Fibroblast of upper back skin (primary cell): ENCODE data around the gene SLC27A3.
"Not testable (repeated sequence)": the region's sequence is repeated elsewhere in the genome, so short reads cannot be mapped to it uniquely, and the experiment has no call there.

Source experiments
- DNase-seq: peaks from one replicate; pipeline ENCODE4 v3.0.0-alpha.2; 2013

The SLC27A3 gene

DNA sequence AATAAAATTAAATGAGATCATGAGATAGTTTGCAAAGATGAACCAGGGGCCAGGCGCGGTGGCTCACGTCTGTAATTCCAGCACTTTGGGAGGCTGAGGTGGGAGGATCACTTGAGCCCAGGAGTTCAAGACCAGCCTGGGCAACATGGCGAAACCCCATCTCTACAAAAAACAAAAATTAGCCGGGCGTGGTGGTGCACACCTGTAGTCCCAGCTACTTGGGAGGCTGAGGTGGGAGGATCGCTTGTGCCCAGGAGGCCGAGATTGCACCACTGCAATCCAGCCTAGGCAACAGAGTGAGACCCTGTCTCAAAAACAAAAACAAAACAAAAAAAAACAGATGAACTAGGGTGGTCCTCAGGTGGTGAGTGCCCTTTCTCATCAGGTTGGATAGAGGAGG lies 7.4 kb downstream of the SLC27A3 start:
- DNase-seq = not testable (repeated sequence)

DNA sequence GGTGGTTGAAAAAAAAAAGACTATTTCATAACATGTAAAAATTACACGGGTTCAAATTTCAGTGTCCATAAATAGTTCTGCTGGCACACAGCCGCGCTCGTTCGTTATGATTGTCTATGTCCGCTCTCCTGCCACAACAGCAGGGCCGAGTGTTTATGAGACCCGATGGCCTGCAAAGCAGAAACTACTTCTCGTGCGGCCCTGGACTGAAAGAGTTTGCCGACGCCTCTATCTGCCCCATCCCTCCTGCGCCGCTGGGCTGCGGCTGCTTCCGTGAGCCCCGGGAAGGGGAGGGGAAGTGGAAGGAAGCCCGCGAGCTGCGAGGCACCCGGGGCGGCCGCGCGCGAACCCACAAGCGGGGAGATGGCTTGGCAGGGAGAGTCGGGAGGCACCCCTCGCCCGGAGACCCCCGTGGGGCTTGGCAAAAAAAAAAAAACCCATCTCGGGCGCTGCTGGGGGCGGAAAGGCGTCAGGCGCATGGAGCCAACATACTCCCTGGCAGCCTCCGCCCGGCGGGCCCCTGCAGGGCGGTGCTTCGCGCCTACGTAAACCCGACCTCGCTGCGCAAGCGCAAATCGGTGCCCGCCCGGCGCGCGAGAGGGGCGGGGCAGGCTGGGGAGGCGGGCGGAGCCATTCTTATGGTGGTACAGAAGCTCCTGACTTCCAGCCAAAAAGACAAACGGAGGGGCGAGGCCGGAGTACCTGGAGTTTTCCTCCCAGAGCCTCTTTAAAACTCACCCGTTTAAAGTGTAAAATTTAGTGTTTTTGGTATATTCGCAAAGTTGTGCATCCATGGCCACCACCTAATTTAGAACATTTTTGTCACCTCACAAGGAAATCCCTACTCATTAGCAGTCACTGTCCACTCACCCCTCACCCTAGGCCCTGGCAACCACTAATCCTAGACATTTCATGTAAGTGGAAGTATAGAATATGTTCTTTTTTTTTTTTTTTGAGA lies 8.3 kb downstream of the SLC27A3 start:
- DNase-seq = peak; percentile 88

DNA sequence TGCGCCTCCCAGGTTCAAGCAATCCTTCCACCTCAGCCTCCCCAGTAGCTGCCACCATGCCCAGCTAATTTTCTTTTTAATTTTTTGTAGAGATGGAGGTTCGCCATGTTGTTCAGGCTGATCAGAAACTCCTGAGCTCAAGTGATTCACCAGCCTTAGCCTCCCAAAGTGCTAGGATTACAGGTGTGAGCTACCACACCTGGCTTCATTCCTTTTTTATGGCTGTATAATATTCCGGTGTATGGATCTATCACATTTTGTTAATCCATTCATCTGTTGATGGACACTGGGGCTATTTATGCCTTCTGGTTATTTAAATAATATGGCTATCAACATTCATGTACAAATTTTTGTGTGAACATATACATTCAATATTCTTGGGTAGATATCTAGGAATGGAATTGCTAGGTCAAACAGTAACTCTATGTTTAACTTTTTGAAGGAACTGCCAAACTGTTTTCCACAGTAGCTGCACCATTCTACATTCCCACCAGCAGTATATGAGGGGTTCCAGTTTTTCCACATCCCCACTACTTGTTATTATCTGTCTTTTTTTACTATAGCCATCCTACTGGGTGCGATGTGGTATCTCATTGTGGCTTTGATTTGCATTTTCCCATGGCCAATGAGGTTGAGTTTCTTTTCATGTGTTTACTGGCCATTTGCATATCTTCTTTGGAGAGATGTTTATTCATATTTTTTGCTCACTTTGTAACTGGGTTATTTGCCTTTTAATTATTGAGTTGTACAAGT lies 11.0 kb downstream of the SLC27A3 start:
- DNase-seq = no peak

DNA sequence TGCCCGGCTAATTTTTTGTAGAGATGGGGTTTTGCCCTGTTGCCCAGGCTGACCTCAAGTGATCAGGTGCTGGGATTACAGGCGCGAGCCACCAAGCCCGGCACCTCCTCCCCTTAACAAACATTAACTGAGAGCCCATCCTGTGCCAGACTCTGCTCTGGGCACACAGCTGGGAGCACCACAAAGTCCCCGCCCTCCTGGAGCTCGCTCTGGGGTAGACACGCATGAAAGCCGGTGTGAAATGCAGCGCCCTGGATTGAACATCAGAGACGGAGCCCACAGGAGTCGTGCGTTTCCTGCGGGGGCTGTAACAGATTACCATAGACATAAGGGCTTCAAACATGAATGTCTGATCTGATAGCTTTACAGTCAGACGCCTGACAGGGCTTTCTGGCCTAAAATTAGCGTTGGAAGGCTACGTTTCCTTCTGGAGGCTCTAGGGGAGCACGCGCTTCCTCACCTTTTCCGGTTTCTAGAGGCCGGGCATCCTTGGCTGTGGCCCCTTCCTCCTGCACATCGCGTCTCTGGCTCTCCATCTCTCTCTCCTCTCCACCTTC lies 14.3 kb downstream of the SLC27A3 start:
- DNase-seq = no peak

DNA sequence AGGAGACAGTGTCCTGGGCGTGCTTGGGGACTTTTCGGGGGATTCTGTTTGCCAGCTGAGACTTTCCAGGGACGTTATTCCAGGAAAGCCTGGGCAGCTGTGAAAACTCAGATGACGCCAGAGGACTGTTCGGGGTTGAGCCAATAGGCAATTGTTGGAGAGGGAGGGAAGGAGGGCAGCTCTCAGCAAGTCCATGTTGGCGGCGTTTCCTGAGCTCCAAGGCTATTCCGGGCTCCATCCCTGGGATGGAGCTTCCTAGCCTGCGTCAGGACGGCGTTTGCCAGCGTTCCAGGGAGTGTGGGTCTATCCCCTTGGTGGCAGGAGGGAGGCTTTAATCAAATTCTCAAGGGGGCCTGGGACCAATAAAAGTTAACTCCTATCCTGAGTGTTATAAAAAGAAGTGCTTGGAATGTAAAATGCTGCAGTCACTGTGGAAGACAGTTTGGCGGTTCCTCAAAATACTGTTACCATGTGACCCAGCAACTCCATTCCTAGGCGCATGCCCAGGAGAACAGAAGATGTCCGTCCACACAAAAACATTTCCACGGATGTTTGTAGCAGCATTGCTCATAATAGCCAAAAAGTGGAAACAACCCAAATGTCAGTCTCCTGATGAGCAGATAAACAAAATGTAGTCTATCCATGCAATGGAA lies 15.2 kb downstream of the SLC27A3 start:
- DNase-seq = peak; percentile 65

DNA sequence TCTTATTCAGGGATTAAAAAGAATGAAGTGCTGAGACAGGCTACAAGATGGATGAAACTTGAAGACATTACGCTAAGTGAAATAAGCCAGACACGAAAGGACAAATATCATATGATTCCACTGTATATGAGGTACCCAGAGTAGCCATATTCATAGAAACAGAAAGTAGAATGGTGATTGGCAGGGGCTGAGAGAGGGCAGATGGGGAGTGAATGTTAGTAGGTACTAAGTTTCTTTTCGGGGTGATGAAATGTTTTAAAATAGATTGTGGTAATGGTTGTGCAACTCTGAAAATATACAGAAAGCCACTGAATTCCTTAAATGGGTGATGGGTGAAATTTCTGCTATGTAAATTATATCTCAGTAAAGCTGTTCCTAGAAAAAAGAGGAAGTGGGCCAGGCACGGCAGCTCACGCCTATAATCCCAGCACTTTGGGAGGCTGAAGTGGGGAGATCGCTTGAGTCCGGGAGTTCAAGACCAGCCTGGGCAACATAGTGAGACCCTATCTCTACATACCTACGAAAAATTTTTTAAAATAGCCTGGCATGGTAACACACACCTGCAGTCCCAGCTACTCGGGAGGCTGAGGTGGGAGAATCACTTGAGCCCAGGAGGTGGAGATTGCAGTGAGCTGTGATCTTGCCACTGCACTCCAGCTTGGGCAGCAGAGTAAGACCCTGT lies 15.9 kb downstream of the SLC27A3 start:
- DNase-seq = peak; percentile 94

DNA sequence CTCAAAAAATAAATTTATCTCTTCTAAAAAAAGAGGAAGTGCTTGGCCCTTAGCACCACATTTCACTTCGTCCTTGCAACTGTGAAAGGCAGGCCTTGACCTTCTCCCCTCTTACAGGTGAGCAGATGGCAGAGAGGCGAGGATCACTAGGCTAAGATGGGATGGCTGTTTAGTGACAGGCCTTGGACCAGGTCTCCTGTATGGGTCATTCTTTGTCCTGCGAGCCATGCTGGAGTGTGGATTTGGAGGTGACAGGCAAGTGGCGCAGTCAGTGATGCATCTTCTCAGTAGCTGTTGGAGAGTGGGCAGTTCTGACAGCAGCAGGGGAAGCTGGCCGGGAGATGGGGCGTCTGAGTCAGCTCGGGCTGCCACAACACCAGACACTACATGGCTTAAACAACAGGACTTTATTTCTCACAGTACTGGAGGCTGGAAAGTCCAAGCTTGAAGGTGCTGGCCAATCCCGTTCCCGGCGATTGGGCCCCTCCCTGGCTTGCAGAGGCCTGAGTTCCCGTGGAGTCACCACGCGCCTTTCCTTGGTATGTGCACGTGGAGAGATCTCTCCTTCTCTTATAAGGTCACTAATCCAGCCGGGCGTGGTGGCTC lies 16.5 kb downstream of the SLC27A3 start:
- DNase-seq = peak; percentile 29

DNA sequence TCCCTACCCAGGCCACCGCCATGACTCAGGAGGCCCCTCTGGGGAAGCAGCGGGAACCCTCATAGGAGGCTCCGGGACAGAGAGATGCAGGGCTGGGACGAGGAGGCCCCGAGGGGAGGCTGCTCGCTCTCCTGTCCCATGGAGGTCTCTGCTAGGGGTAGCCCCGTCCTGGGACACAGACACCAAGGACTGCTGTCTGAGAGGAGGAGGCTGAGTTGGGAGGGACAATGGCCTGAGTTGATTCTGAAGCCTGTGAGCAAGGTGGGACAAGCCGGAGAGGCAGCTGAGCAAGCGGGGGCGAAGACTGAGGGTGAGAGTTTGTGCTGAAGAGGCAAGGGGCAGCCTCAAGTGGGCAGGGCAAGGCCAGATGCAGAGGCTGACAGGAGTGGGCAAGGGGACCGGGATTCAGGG lies 17.4 kb downstream of the SLC27A3 start:
- no peak for DNase-seq

DNA sequence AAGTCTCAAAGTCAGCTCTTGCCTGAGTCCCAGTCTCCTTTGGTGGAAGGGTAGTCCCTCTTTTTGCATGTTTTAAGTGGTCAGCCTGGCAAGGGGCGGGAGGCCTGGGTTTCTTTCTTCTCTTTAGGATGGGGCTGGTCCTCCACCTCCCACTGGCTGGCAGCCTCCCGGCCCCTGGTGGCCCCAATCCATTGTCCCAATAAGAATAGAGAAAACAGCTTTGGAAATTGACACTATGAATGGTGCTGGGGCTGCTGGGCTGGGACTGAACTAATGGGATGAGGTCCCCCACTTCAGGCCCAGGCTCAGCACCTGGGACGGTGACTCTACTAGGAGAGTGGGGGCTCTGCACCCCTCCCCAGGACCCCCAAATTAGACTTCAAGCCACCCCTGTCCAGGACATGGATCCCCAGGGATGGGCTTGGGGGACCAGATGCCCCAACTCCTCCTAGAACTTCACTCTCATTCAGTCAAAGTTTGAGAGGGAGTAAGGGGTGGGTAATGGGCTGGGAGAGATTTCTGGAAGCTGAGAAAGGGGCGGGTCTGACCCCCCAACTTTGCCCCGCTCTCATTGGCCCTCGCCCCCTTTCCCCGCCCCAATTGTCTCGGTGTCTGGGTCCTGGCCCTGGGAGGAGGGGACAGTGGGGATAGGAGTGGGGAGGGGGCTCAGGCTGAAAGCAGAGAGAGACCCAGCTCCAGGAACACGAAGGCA lies 18.2 kb downstream of the SLC27A3 start:
- DNase-seq = no peak

DNA sequence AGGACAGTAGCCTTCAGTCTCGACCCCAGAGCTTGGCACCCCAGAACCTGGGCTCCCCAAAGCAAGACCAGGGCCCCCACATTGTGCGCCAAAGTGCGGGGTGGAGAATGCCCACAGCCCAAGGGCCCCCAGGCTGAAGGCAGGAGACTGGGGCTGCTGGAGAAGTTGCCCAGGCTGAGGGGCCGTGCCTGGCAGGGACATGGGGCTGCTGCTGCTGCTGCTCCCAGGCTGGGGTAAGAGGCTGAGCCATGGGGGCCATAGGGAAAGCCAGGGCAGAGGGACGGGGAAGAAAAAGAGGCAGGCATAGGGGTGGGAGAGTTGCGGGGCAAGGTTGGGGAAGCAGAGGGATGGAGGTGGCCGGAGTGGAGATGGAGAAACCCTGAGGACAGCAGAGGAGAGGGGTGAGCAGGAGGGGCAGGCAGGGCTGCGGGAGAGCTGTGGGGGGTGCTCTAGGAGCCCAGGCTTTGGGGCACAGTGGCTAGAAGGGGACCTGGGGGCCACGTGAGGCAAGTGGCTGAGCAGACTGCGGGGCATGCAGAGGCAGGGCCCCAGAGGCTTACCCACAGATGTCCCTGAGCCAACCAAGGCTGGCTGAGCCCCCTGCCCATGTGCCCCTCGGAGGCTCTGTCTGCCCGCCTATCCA lies 18.9 kb downstream of the SLC27A3 start:
- DNase-seq = no peak

DNA sequence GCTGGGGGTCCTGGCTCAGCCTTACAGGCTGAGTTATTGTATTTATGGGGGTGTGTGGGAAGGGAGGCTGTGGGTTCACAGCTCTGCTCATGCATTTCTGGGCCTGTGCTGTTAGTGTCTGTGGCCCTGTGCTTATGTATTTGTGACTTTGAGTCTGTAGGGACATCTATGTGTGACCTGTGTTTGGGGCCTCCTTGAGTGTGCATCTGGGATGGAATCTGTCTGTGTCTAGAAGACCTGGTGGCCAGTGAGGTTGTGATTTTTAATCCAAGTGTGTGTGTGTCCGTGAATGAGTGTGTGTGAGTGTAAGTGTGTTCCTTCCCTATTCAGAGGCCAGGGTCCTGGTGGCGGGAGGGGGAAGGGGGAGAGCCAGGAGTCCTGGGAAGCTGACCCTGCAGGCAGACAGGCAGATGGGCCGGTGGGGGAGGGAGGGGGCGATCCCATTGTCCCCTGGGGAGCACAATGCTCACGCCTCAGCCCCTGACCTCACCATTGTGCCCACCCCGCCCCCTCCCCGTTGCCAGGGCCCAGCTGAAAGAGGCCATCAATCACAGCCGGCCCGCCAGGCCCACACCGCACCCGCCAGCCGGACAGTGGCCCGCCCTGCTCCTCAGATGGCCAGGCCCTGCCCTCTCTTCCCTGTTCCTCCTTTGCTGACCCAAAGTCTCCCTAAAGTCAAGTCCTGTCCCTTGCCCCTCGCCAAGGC lies 19.6 kb downstream of the SLC27A3 start:
- DNase-seq = no peak

DNA sequence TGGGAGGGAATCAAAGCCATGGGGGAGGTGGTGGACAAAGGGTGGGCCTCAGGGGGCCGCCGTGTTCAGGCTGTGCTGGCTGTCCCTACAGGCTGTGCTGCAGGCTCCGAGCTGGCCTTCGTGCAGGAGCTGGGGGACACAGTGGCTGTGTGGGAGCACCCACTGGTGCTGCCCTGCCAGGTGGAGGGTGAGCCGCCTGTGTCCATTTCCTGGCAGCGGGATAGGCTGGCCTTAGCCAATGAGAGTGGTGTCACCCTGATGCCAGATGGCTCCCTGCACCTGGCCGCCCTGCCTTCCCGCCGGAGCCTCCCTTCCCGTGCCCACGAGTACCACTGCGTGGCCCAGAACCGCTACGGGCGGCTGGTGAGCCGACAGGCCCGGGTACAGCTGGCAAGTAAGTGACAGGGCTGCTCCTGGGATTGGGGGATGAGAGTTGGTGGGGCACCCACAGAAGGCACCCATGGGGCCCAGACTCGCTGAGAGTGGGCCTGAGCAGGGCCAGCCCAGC lies 20.2 kb downstream of the SLC27A3 start:
- no peak for DNase-seq

DNA sequence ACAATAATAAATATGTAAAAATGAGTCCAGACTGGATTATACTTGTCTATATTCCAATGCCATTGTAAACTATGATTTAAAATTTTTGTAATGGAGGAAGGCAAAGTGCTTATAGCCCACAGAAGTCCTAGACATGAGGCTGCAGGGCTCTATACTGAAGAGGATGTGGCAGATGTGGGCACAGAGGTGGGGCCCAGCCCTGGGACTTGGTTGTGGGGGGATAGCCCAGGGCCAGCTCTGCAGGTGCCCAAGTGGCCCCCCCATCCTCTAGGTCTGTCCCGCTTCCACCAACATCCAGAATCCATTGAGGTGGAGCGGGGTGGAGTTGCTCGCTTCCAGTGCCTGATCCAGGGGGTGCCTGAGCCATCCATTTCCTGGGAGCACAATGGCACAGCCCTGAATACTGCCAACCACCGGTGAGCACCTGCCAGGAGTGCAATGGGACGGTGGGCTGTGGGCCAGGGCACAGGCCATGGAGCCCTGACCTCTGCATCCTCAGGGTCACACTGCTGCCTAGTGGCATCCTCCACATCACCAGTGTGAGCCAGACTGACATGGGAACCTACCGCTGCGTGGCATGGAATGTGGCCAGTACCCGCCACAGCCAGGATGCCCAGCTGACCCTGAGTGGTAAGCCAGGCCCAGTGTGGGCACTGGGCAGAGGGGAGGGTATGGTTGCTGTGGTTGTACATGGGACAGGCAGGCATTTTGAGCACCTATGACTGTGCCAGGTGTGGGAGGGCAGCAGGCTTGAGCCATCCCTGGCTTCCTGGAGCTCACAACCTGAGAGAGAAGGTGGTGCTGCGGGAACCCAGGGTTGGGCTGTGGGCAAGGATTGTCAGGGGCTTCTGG lies 21.0 kb downstream of the SLC27A3 start:
- DNase-seq = no peak

DNA sequence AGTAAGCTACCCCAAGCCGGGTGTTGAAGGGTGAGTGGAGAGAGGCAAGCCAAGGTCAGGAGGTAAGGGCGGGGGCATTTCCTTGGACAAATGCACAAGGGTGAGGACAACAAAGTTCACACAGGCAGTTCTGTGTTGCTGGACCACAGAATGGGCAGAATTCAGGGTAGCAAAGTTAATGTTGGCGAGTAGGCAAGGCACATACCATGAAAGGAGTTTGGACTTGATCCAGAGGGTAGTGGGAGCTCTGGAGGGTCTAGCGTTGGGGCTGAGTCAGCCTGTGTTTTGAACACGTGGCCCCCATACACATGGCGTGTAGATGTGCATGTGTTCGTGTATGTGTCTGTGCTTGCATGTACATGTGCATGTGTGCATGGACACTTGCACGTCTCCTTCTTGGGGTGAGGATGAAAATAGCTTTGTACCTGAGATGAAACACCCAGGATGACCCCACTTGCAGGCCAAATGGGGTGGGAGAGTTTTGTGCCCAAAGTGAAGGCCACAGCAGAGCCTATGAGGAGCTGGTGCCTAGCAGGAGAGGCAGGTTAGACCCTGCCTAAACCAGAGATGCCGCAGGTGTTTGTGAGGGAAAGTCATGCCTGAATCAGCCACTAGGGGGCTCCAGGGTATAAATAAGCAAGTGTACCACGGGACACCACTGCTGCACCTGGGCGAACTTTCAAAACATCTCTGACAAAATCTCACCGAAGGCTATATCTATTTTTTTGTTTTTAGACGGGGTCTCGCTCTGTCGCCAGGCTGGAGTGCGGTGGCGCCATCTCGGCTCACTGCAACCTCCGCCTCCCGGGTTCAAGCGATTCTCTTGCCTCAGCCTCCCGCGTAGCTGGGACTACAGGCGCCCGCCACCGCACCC lies 21.8 kb downstream of the SLC27A3 start:
- peak; percentile 63 for DNase-seq

DNA sequence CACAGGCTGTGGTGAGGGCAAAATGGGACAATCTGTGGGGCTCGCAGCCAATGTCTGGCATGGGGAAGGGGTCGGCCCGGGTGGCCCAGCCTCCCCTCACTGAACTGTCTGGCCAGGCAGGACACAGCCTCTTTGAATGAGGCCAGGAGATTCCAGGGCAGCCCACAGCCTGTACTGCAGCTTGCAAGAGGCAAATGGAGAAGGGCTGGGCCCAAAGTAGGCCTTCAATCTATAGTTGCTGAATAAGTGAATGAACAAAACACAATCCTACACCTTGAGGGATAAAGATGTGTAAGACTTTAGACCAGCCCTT lies 23.2 kb downstream of the SLC27A3 start:
- no peak for DNase-seq

DNA sequence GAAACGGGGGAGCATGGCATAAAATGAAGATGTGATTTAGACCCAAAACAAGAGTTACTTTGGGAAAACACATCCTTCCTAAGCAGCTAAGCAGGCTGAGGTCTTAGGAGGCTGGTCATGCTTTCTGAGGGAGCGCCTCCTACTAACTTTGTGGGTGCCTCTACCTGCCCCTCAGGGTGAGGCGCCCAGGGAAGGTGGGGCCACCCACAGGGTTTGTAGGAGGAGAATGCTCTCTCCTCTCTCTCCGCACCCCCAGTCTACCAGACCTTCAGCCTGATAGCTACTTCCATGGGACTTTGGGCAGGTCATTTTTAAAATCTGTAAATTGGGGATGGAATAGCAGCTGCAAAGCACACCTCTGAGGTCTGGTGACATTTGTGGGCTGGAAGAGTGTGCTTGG lies 23.8 kb downstream of the SLC27A3 start:
- no peak for DNase-seq

DNA sequence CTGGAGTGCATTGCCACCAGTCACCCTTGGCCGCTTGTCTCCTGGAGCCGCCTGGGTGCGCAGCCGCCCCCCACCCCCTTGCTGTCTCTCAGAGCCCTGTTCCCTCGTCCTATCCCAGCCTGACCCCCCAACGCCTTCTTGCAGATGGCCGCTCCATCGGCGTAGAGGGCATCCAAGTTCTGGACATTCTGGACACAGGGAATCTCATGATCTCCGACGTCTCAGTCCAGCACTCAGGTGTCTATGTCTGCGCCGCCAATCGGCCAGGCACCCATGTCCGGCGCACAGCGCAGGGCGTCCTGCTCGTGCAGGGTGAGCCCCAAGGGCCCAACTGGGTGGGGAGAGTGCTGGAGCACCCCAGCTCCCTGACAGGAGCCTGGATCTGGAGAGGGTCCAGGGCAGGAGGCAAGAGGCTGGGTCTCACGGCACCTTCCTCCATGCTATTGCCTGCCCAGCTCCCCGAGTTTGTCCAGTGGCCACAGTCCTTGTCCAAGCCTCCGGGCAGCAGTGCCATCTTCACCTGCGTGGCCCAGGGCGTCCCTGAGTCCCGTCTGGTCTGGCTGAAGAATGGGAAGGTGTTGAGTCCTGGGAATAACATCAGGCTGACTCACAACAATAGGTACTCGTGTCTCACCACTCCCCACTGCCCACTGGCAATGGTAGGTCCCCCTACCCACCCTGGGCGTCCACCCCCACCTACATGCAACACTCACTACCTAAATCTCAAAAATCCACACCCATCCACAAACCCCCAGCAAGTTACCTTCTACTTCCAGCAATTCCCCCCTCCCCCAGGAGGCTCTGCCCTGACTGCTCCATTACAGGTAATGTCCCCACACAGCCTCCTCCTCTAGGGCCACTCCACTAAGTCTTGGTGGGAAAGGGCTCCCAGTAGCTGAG lies 24.6 kb downstream of the SLC27A3 start:
- DNase-seq = no peak
